ENCODE measurements around the gene SOX6.

Gene SOX6

GRCh38 chr11:16001044-16001568 is 355.2 kb downstream of the SOX6 start:
- Histone ChIP-seq H3K27ac (ENCODE audit: low read depth, low read length) (no peak overlapping the region), H3K36me3 (ENCODE audit: control insufficient read depth, insufficient read depth, low read length) (no peaks in the 10 kb centered on the region), H3K9ac (ENCODE audit: low read length) (no peak overlapping the region), H3K27me3 (ENCODE audit: control insufficient read depth, insufficient read depth, low read length) (peaks cover 15% of the 10 kb centered on the region), H3K4me3 (ENCODE audit: low read depth, low read length) (no peak overlapping the region), H3K9me3 (ENCODE audit: control insufficient read depth, insufficient read depth, low read depth, low read length) (no peaks in the 10 kb centered on the region), H3K4me1 (ENCODE audit: control insufficient read depth, insufficient read depth, low read length) (no peaks in the 10 kb centered on the region)

DNA sequence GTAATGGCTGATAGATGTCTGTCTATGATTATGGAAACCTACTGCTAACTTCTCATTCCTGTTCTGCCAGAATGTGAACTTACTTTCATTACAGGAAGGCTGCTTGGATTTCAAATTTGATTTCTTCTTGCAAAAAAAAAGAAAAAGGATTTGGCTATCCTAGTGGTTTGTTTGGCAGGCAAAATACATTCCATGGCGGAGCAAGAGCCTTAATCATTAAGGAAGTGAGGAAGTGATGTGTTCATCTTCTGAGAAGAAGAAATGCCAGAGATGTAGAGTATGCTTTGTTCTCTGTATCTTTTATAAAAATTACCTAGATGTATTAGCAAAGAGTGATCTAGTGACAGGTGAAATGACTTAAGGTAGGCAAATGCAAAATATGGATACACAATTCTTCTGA is 356.3 kb downstream of the SOX6 start:
- no peaks in the 10 kb centered on the region for H3K9me3 ChIP-seq (ENCODE audit: control insufficient read depth, insufficient read depth, low read depth, low read length)
- H3K27me3 ChIP-seq (ENCODE audit: control insufficient read depth, insufficient read depth, low read length), result peaks cover 25% of the 10 kb centered on the region
- H3K4me1 ChIP-seq (ENCODE audit: control insufficient read depth, insufficient read depth, low read length), result no peaks in the 10 kb centered on the region
- no peak overlapping the region for H3K4me3 ChIP-seq (ENCODE audit: low read depth, low read length)
- no peak overlapping the region for H3K27ac ChIP-seq (ENCODE audit: low read depth, low read length)
- H3K36me3 ChIP-seq (ENCODE audit: control insufficient read depth, insufficient read depth, low read length), result no peaks in the 10 kb centered on the region
- H3K9ac ChIP-seq (ENCODE audit: low read length), result no peak overlapping the region

- no peak overlapping the region for H3K4me3 ChIP-seq (ENCODE audit: low read depth, low read length)
- no peak overlapping the region for H3K27ac ChIP-seq (ENCODE audit: low read depth, low read length)
- no peaks in the 10 kb centered on the region for H3K9me3 ChIP-seq (ENCODE audit: control insufficient read depth, insufficient read depth, low read depth, low read length)
- H3K4me1 ChIP-seq (ENCODE audit: control insufficient read depth, insufficient read depth, low read length), result no peaks in the 10 kb centered on the region
- peaks cover 89% of the 10 kb centered on the region for H3K27me3 ChIP-seq (ENCODE audit: control insufficient read depth, insufficient read depth, low read length)
- no peak overlapping the region for H3K9ac ChIP-seq (ENCODE audit: low read length)
- H3K36me3 ChIP-seq (ENCODE audit: control insufficient read depth, insufficient read depth, low read length), result no peaks in the 10 kb centered on the region
Observed at GRCh38 chr11:15993345-15993744, 363.0 kb downstream of the SOX6 start.

DNA sequence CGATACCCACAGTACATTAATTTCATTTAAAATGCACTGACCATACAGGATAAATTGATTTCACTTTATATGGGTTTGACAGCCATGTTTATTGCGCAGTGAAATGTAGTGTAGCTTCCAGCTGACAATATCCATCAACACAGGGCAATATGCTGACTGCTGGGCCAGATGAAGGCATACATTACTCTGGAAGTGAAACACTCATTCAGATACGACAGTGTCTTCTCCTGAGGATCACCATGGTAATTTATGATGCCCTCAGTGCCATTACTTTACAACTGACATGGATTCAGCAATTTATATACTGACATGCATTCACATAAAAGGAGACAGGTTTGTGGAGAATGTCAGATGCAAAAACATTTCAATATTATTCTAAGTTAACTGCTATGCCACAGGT is 365.1 kb downstream of the SOX6 start:
- H3K27me3 ChIP-seq (ENCODE audit: control insufficient read depth, insufficient read depth, low read length), result peaks cover 94% of the 10 kb centered on the region
- no peak overlapping the region for H3K9ac ChIP-seq (ENCODE audit: low read length)
- no peak overlapping the region for H3K27ac ChIP-seq (ENCODE audit: low read depth, low read length)
- H3K9me3 ChIP-seq (ENCODE audit: control insufficient read depth, insufficient read depth, low read depth, low read length), result no peaks in the 10 kb centered on the region
- H3K4me3 ChIP-seq (ENCODE audit: low read depth, low read length), result no peak overlapping the region
- H3K4me1 ChIP-seq (ENCODE audit: control insufficient read depth, insufficient read depth, low read length), result no peaks in the 10 kb centered on the region
- H3K36me3 ChIP-seq (ENCODE audit: control insufficient read depth, insufficient read depth, low read length), result no peaks in the 10 kb centered on the region

- peaks cover 84% of the 10 kb centered on the region for H3K27me3 ChIP-seq (ENCODE audit: control insufficient read depth, insufficient read depth, low read length)
Observed at GRCh38 chr11:15989685-15990084, 366.7 kb downstream of the SOX6 start.

GRCh38 chr11:15988693-15989231 is 367.6 kb downstream of the SOX6 start:
- Histone ChIP-seq H3K27ac (ENCODE audit: low read depth, low read length) (no peak overlapping the region), H3K36me3 (ENCODE audit: control insufficient read depth, insufficient read depth, low read length) (no peaks in the 10 kb centered on the region), H3K27me3 (ENCODE audit: control insufficient read depth, insufficient read depth, low read length) (peaks cover 76% of the 10 kb centered on the region), H3K4me3 (ENCODE audit: low read depth, low read length) (peak overlapping the region; percentile 37), H3K9ac (ENCODE audit: low read length) (no peak overlapping the region), H3K9me3 (ENCODE audit: control insufficient read depth, insufficient read depth, low read depth, low read length) (no peaks in the 10 kb centered on the region), H3K4me1 (ENCODE audit: control insufficient read depth, insufficient read depth, low read length) (no peaks in the 10 kb centered on the region; the same call in 1 of the 2 replicates)

More at GRCh38 chr11:15989685-15990084, 366.7 kb downstream of the SOX6 start:
- no peaks in the 10 kb centered on the region; the same call in 1 of the 2 replicates for H3K4me1 ChIP-seq (ENCODE audit: control insufficient read depth, insufficient read depth, low read length)
- H3K36me3 ChIP-seq (ENCODE audit: control insufficient read depth, insufficient read depth, low read length), result no peaks in the 10 kb centered on the region
- no peaks in the 10 kb centered on the region for H3K9me3 ChIP-seq (ENCODE audit: control insufficient read depth, insufficient read depth, low read depth, low read length)
- no peak overlapping the region for H3K4me3 ChIP-seq (ENCODE audit: low read depth, low read length)
- H3K9ac ChIP-seq (ENCODE audit: low read length), result no peak overlapping the region
- no peak overlapping the region for H3K27ac ChIP-seq (ENCODE audit: low read depth, low read length)

- H3K27me3 ChIP-seq (ENCODE audit: control insufficient read depth, insufficient read depth, low read length), result peaks cover 72% of the 10 kb centered on the region
- no peak overlapping the region for H3K9ac ChIP-seq (ENCODE audit: low read length)
- no peaks in the 10 kb centered on the region; the same call in 1 of the 2 replicates for H3K4me1 ChIP-seq (ENCODE audit: control insufficient read depth, insufficient read depth, low read length)
Observed at GRCh38 chr11:15988016-15988550, 368.3 kb downstream of the SOX6 start.

DNA sequence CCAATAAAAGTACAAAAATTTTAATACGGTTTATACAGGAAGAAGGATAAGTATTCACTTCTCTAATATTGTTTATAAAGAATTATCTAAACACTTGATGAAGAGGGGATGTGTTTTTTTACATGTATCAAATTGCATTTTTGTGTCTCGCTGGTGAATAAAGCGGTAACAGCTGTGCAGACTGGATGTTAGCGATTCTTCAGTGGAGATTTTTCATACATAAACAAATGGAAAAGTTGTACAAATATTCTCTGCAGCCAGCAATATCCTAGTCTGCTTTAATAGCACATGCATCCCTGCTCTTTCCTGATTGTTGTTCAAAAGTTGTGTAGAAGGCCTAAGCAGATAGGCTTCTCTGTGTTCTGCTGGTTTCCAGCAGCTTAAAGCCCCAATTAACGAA is 369.3 kb downstream of the SOX6 start:
- H3K36me3 ChIP-seq (ENCODE audit: control insufficient read depth, insufficient read depth, low read length), result no peaks in the 10 kb centered on the region
- H3K27me3 ChIP-seq (ENCODE audit: control insufficient read depth, insufficient read depth, low read length), result peaks cover 61% of the 10 kb centered on the region
- H3K9ac ChIP-seq (ENCODE audit: low read length), result no peak overlapping the region
- no peaks in the 10 kb centered on the region; the same call in 1 of the 2 replicates for H3K4me1 ChIP-seq (ENCODE audit: control insufficient read depth, insufficient read depth, low read length)
- H3K27ac ChIP-seq (ENCODE audit: low read depth, low read length), result no peak overlapping the region
- no peak overlapping the region for H3K4me3 ChIP-seq (ENCODE audit: low read depth, low read length)
- H3K9me3 ChIP-seq (ENCODE audit: control insufficient read depth, insufficient read depth, low read depth, low read length), result no peaks in the 10 kb centered on the region

More at GRCh38 chr11:15988016-15988550, 368.3 kb downstream of the SOX6 start:
- no peak overlapping the region for H3K4me3 ChIP-seq (ENCODE audit: low read depth, low read length)
- H3K9me3 ChIP-seq (ENCODE audit: control insufficient read depth, insufficient read depth, low read depth, low read length), result no peaks in the 10 kb centered on the region
- H3K36me3 ChIP-seq (ENCODE audit: control insufficient read depth, insufficient read depth, low read length), result no peaks in the 10 kb centered on the region
- H3K27ac ChIP-seq (ENCODE audit: low read depth, low read length), result no peak overlapping the region

GRCh38 chr11:15985860-15986139 is 370.5 kb downstream of the SOX6 start:
- H3K9me3 ChIP-seq (ENCODE audit: control insufficient read depth, insufficient read depth, low read depth, low read length), result no peaks in the 10 kb centered on the region
- no peak overlapping the region for H3K9ac ChIP-seq (ENCODE audit: low read length)
- H3K36me3 ChIP-seq (ENCODE audit: control insufficient read depth, insufficient read depth, low read length), result no peaks in the 10 kb centered on the region
- H3K4me1 ChIP-seq (ENCODE audit: control insufficient read depth, insufficient read depth, low read length), result no peaks in the 10 kb centered on the region; the same call in 1 of the 2 replicates
- H3K4me3 ChIP-seq (ENCODE audit: low read depth, low read length), result no peak overlapping the region
- no peak overlapping the region for H3K27ac ChIP-seq (ENCODE audit: low read depth, low read length)
- peaks cover 49% of the 10 kb centered on the region for H3K27me3 ChIP-seq (ENCODE audit: control insufficient read depth, insufficient read depth, low read length)

GRCh38 chr11:15985127-15985859 is 371.1 kb downstream of the SOX6 start:
- Histone ChIP-seq H3K9me3 (ENCODE audit: control insufficient read depth, insufficient read depth, low read depth, low read length) (no peaks in the 10 kb centered on the region), H3K4me1 (ENCODE audit: control insufficient read depth, insufficient read depth, low read length) (no peaks in the 10 kb centered on the region; the same call in 1 of the 2 replicates), H3K27me3 (ENCODE audit: control insufficient read depth, insufficient read depth, low read length) (peaks cover 48% of the 10 kb centered on the region), H3K36me3 (ENCODE audit: control insufficient read depth, insufficient read depth, low read length) (no peaks in the 10 kb centered on the region), H3K4me3 (ENCODE audit: low read depth, low read length) (no peak overlapping the region), H3K27ac (ENCODE audit: low read depth, low read length) (no peak overlapping the region), H3K9ac (ENCODE audit: low read length) (no peak overlapping the region)

DNA sequence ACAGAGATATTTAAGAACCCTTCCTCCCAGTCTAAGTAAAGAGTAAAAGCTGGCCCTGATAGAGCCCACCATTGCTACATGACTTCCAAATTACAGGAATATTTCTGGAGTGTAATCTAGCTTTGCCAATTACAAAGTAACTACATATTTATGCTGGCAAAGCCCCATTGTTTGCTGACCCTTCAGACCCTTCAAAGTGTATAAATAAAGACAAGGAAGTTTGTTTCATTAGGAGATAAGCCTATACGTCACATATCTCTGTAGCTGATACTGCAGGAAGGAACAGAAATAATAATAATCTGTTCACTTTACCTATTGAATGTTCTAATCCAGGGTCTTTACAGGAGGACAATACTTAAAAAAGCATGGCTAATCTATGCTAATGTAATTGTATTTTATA is 375.1 kb downstream of the SOX6 start:
- H3K4me3 ChIP-seq (ENCODE audit: low read depth, low read length), result no peak overlapping the region
- H3K27ac ChIP-seq (ENCODE audit: low read depth, low read length), result no peak overlapping the region
- no peaks in the 10 kb centered on the region for H3K9me3 ChIP-seq (ENCODE audit: control insufficient read depth, insufficient read depth, low read depth, low read length)
- peaks cover 17% of the 10 kb centered on the region; the same call in 1 of the 2 replicates for H3K27me3 ChIP-seq (ENCODE audit: control insufficient read depth, insufficient read depth, low read length)
- H3K4me1 ChIP-seq (ENCODE audit: control insufficient read depth, insufficient read depth, low read length), result no peaks in the 10 kb centered on the region; the same call in 1 of the 2 replicates
- H3K36me3 ChIP-seq (ENCODE audit: control insufficient read depth, insufficient read depth, low read length), result no peaks in the 10 kb centered on the region
- no peak overlapping the region for H3K9ac ChIP-seq (ENCODE audit: low read length)

Measured in HUES6 (cell line).